H9 (cell line): Measurements from ENCODE around the gene CCM2. TPM values are rescaled to one million over a fixed set of nuclear protein-coding genes. Genes with fewer than 3 reads are reported as not detected.

ENCODE experiments used
- DNase-seq: peaks from one replicate; pipeline ENCODE4 v3.0.0-alpha.2; 2017
- H2AFZ ChIP-seq: one replicate; pipeline ENCODE4 v1.6.1; 2013; ENCODE audit warnings: mild to moderate bottlenecking, low read length, control low read depth, moderate library complexity
- H2AK5ac ChIP-seq: 2 replicates; pipeline ENCODE4 v1.6.1; 2013; ENCODE audit warnings: low read length, control low read depth, mixed read lengths; ENCODE audit not compliant: insufficient read length
- H2BK120ac ChIP-seq: one replicate; pipeline ENCODE4 v1.6.1; 2013; ENCODE audit warnings: low read depth, mild to moderate bottlenecking, low read length, control low read depth, inconsistent platforms; ENCODE audit not compliant: poor library complexity, severe bottlenecking
- H2BK12ac ChIP-seq: 2 replicates; pipeline ENCODE4 v1.6.1; 2013; ENCODE audit warnings: low read length, control low read depth, mixed read lengths, low read depth; ENCODE audit not compliant: insufficient read length
- H2BK15ac ChIP-seq: 2 replicates; pipeline ENCODE4 v1.6.1; 2013; ENCODE audit warnings: low read depth, low read length, control low read depth
- H2BK20ac ChIP-seq: one replicate; pipeline ENCODE4 v1.6.1; 2013; ENCODE audit warnings: low read depth, mild to moderate bottlenecking, low read length, control low read depth, inconsistent platforms; ENCODE audit not compliant: poor library complexity, severe bottlenecking
- H2BK5ac ChIP-seq: 2 replicates; pipeline ENCODE4 v1.6.1; 2013; ENCODE audit warnings: low read length, control low read depth, mixed read lengths; ENCODE audit not compliant: insufficient read length
- H3K14ac ChIP-seq: 2 replicates; pipeline ENCODE4 v1.6.1; 2013; ENCODE audit warnings: low read length, control low read depth; ENCODE audit not compliant: insufficient read depth
- H3K18ac ChIP-seq: 2 replicates; pipeline ENCODE4 v1.6.1; 2013; ENCODE audit warnings: low read depth, mild to moderate bottlenecking, mixed read lengths, low read length, control low read depth; ENCODE audit not compliant: insufficient read length
- H3K23ac ChIP-seq: 2 replicates; pipeline ENCODE4 v1.6.1; 2013; ENCODE audit warnings: low read length, control low read depth, mixed read lengths, low read depth; ENCODE audit not compliant: insufficient read length
- H3K23me2 ChIP-seq: 2 replicates; pipeline ENCODE4 v1.6.1; 2013; ENCODE audit warnings: low read depth, mild to moderate bottlenecking, mixed read lengths, low read length, control low read depth; ENCODE audit not compliant: insufficient read length, poor library complexity, severe bottlenecking
- H3K27ac ChIP-seq: 2 replicates; pipeline ENCODE4 v1.5.1; 2013; ENCODE audit warnings: low read length, control low read depth, mixed read lengths, low read depth; ENCODE audit not compliant: insufficient read length
- H3K27me3 ChIP-seq: 2 replicates; pipeline ENCODE4 v1.6.1; 2013; ENCODE audit warnings: low read length, control low read depth, inconsistent platforms; ENCODE audit not compliant: insufficient read depth
- H3K4ac ChIP-seq: 2 replicates; pipeline ENCODE4 v1.6.1; 2013; ENCODE audit warnings: low read depth, mild to moderate bottlenecking, control low read depth, inconsistent platforms, low read length, moderate library complexity
- H3K4me1 ChIP-seq: 2 replicates; pipeline ENCODE4 v1.6.1; 2013; ENCODE audit warnings: low read length, control low read depth, inconsistent platforms; ENCODE audit not compliant: insufficient read depth
- H3K4me2 ChIP-seq: 2 replicates; pipeline ENCODE4 v1.6.1; 2013; ENCODE audit warnings: low read length, control low read depth, mixed read lengths; ENCODE audit not compliant: insufficient read length, insufficient read depth
- H3K56ac ChIP-seq: 2 replicates; pipeline ENCODE4 v1.6.1; 2013; ENCODE audit warnings: low read depth, mild to moderate bottlenecking, mixed read lengths, low read length, control low read depth; ENCODE audit not compliant: insufficient read length
- H3K79me1 ChIP-seq: 2 replicates; pipeline ENCODE4 v1.6.1; 2013; ENCODE audit warnings: low read depth, mild to moderate bottlenecking, moderate library complexity, low read length, control low read depth, inconsistent platforms; ENCODE audit not compliant: insufficient read depth, poor library complexity, severe bottlenecking
- H3K79me2 ChIP-seq: 2 replicates; pipeline ENCODE4 v1.6.1; 2013; ENCODE audit warnings: low read length, control low read depth, inconsistent platforms; ENCODE audit not compliant: insufficient read depth
- H3K9ac ChIP-seq: 2 replicates; pipeline ENCODE4 v1.6.1; 2013; ENCODE audit warnings: low read length, control low read depth, mixed read lengths; ENCODE audit not compliant: insufficient read length; ENCODE audit errors: extremely low read depth
- H3K9me3 ChIP-seq: one replicate; pipeline ENCODE4 v1.6.1; 2013; ENCODE audit warnings: low read depth, low read length, inconsistent platforms; ENCODE audit not compliant: control insufficient read depth
- H3T11ph ChIP-seq: one replicate; pipeline ENCODE4 v1.6.1; 2013; ENCODE audit warnings: mild to moderate bottlenecking, low read length, control low read depth, inconsistent platforms
- H4K20me1 ChIP-seq: one replicate; pipeline ENCODE4 v1.6.1; 2013; ENCODE audit not compliant: control insufficient read depth, insufficient read length, insufficient read depth
- H4K5ac ChIP-seq: 2 replicates; pipeline ENCODE4 v1.6.1; 2013; ENCODE audit warnings: low read depth, mild to moderate bottlenecking, mixed read lengths, low read length, control low read depth; ENCODE audit not compliant: insufficient read length
- H4K8ac ChIP-seq: replicated peaks from 2 replicates; pipeline ENCODE4 v1.6.1; 2013; ENCODE audit warnings: low read length, control low read depth, mixed read lengths, low read depth; ENCODE audit not compliant: insufficient read length
- H4K91ac ChIP-seq: 2 replicates; pipeline ENCODE4 v1.6.1; 2013; ENCODE audit warnings: low read depth, mild to moderate bottlenecking, moderate library complexity, mixed read lengths, low read length, control low read depth; ENCODE audit not compliant: insufficient read length
- H3K27ac Mint-ChIP-seq, 3 experiments: 2 replicates in 2 of 3; 3 replicates in 1 of 3; pipeline ENCODE4 v1.8.0; 2020 to 2021; ENCODE audit warnings: mixed read lengths in 3 of 3, mild to moderate bottlenecking in 1 of 3, moderate library complexity in 1 of 3
- H3K27me3 Mint-ChIP-seq: 2 replicates; pipeline ENCODE4 v1.8.0; 2021; ENCODE audit warnings: low read depth, mild to moderate bottlenecking, moderate library complexity, mixed read lengths
- H3K36me3 Mint-ChIP-seq, 3 experiments: 2 replicates in 2 of 3; 3 replicates in 1 of 3; pipeline ENCODE4 v1.8.0; 2020 to 2021; ENCODE audit warnings: low read depth in 3 of 3, mixed read lengths in 3 of 3; ENCODE audit not compliant: insufficient read depth in 1 of 3
- H3K4me1 Mint-ChIP-seq, 2 experiments: 2 replicates each; pipeline ENCODE4 v1.8.0; 2020; ENCODE audit warnings: mixed read lengths in 2 of 2
- H3K4me3 Mint-ChIP-seq, 2 experiments: 2 replicates in 1 of 2; 3 replicates in 1 of 2; pipeline ENCODE4 v1.8.0; 2020 to 2021; ENCODE audit warnings: mild to moderate bottlenecking in 2 of 2, mixed read lengths in 2 of 2, moderate library complexity in 1 of 2
- H3K9me3 Mint-ChIP-seq, 2 experiments: 2 replicates in 1 of 2; 3 replicates in 1 of 2; pipeline ENCODE4 v1.8.0; 2020; ENCODE audit warnings: mild to moderate bottlenecking in 2 of 2, mixed read lengths in 2 of 2, moderate library complexity in 1 of 2
- WGBS: extraction: QIAGEN DNeasy Blood & Tissue Kit; methylation state at CpG from one replicate; pipeline ENCODE4 v1.1.7; 2013; ENCODE audit warnings: missing lambda C conversion rate, low lambda C conversion rate, mixed read lengths; ENCODE audit not compliant: insufficient read length; ENCODE audit errors: extremely low coverage; 5-methylcytosine and 5-hydroxymethylcytosine counted together
- total RNA-seq: library from RNA; stranded (reverse); gene quantifications from 2 replicates; pipeline ENCODE4 v1.2.1, GENCODE V29; 2021
- TF ChIP-seq, protein P1 (sequence below): fragments of 200-600 bp; sonication (generic); conservative IDR thresholded peaks from 3 replicates; pipeline ENCODE4 v1.8.0; 2021; ENCODE audit warnings: antibody characterized with exemption, mild to moderate bottlenecking

The CCM2 gene
- total RNA-seq, 1 experiment from 2014 or later: 30.4 TPM

DNA sequence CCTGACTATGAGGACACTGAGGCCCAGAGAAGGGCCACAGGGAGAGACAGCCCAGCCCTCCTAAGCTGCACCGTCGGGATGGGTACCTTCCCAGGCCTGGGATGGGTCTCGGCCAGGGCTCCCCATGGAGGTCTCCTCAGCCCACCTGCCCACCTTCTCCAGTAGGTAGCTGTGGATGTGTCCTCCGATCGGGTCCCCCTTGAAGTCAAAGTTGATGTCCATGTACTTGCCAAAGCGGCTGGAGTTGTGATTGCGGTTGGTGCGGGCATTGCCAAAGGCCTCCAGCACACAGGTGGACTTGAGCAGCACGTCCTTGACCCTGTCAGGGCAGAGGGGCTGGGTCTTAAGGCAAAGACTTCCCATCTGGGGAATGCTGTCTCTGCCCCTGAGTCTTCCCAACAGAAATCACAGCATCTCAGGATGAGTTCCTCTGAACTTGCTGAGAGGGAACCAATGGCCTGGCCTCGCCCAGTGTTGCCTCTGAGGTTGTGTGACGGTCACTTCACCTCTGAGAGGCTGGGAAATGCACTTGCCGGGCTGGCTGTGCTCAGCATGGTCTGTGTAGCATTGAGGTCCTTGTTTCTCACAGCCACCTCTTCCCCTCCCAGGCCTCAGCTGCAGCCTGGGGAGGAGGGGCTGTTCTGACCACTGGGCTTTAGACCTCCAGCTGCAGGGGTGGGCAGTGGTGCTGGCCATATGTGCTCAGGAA lies 24.5 kb upstream of the CCM2 start:
- no peak overlapping the region for H2AFZ ChIP-seq
- H3K27ac Mint-ChIP-seq: no peak overlapping the region
- no peak overlapping the region for H3K4me2 ChIP-seq
- no peaks in the 10 kb centered on the region for H3K9me3 Mint-ChIP-seq
- no peaks in the 10 kb centered on the region for H3K23me2 ChIP-seq
- H3K27me3 Mint-ChIP-seq: no peaks in the 10 kb centered on the region; the same call in 1 of the 2 replicates
- no peak for DNase-seq
- H4K8ac ChIP-seq: no peak overlapping the region
- H3K23ac ChIP-seq: no peak overlapping the region
- no peaks in the 10 kb centered on the region for H3K4me1 ChIP-seq
- H3K4me1 Mint-ChIP-seq: no peaks in the 10 kb centered on the region
- no peaks in the 10 kb centered on the region for H3K79me2 ChIP-seq
- peaks cover 0 to 20% (median 2%) of the 10 kb centered on the region in 3 experiments; a peak in 5 of 7 replicates for H3K36me3 Mint-ChIP-seq
- WGBS: no CpG with 5 or more reads among the region's 12 CpGs
- no peaks in the 10 kb centered on the region for H4K20me1 ChIP-seq
- no peak overlapping the region for H3K27ac ChIP-seq
- no peaks in the 10 kb centered on the region for H3K27me3 ChIP-seq
- no peak overlapping the region for H3T11ph ChIP-seq
- H2BK120ac ChIP-seq: no peak overlapping the region
- no peak overlapping the region for H2BK20ac ChIP-seq
- H2BK15ac ChIP-seq: no peak overlapping the region
- H3K18ac ChIP-seq: no peak overlapping the region
- no peak overlapping the region for H3K4me3 Mint-ChIP-seq
- no peaks in the 10 kb centered on the region for H3K9me3 ChIP-seq
- no peak overlapping the region for H2AK5ac ChIP-seq
- no peak overlapping the region for H3K4ac ChIP-seq
- no peak overlapping the region for H3K9ac ChIP-seq
- TF ChIP-seq, protein P1, sequence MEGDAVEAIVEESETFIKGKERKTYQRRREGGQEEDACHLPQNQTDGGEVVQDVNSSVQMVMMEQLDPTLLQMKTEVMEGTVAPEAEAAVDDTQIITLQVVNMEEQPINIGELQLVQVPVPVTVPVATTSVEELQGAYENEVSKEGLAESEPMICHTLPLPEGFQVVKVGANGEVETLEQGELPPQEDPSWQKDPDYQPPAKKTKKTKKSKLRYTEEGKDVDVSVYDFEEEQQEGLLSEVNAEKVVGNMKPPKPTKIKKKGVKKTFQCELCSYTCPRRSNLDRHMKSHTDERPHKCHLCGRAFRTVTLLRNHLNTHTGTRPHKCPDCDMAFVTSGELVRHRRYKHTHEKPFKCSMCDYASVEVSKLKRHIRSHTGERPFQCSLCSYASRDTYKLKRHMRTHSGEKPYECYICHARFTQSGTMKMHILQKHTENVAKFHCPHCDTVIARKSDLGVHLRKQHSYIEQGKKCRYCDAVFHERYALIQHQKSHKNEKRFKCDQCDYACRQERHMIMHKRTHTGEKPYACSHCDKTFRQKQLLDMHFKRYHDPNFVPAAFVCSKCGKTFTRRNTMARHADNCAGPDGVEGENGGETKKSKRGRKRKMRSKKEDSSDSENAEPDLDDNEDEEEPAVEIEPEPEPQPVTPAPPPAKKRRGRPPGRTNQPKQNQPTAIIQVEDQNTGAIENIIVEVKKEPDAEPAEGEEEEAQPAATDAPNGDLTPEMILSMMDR: no peak
- no peak overlapping the region for H3K56ac ChIP-seq
- no peak overlapping the region for H4K91ac ChIP-seq
- H2BK12ac ChIP-seq: no peak overlapping the region
- H3K14ac ChIP-seq: no peak overlapping the region
- no peak overlapping the region for H4K5ac ChIP-seq
- H2BK5ac ChIP-seq: no peak overlapping the region
- H3K79me1 ChIP-seq: no peaks in the 10 kb centered on the region
